ENCODE results near the gene ETV2. TPM values are rescaled to one million over a fixed set of nuclear protein-coding genes. Genes with fewer than 3 reads are reported as not detected.

The ETV2 gene
- total and polyA plus RNA-seq, 9 donors = 0.79 to 2.5 (median 1.6) TPM; not detected in 1

- H3K4me1 ChIP-seq (ENCODE audit: insufficient read depth) = peaks cover 4% of the 10 kb centered on the region
- H3K9me3 ChIP-seq = no peaks in the 10 kb centered on the region
- peak within 1 kb of the TSS; percentile 61 for H3K4me3 ChIP-seq
- no peaks in the 10 kb centered on the region for H3K27me3 ChIP-seq
- intact Hi-C loops (cut with DNase I) = no loop called here
- H3K36me3 ChIP-seq = no peaks in the 10 kb centered on the region
- H3K27ac ChIP-seq = peak within 1 kb of the TSS; percentile 90 to 97
- 0 to 1% (median 0%) methylated on average over 28 to 56 of the region's 56 CpGs for WGBS, 3 donors
- peak; percentile 96 to 99 (median 98) for DNase-seq
- TF ChIP-seq EP300 (IDR thresholded peaks at IDR 0.05) = no peak
- peak; percentile 74 for TF ChIP-seq POLR2A (IDR thresholded peaks at IDR 0.05)
- TF ChIP-seq, protein P1, sequence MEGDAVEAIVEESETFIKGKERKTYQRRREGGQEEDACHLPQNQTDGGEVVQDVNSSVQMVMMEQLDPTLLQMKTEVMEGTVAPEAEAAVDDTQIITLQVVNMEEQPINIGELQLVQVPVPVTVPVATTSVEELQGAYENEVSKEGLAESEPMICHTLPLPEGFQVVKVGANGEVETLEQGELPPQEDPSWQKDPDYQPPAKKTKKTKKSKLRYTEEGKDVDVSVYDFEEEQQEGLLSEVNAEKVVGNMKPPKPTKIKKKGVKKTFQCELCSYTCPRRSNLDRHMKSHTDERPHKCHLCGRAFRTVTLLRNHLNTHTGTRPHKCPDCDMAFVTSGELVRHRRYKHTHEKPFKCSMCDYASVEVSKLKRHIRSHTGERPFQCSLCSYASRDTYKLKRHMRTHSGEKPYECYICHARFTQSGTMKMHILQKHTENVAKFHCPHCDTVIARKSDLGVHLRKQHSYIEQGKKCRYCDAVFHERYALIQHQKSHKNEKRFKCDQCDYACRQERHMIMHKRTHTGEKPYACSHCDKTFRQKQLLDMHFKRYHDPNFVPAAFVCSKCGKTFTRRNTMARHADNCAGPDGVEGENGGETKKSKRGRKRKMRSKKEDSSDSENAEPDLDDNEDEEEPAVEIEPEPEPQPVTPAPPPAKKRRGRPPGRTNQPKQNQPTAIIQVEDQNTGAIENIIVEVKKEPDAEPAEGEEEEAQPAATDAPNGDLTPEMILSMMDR (IDR thresholded peaks at IDR 0.05) = peak in 1 of 3 donors; percentile 35
Measured at GRCh38 chr19:35628565-35629331, 12.8 kb upstream of the ETV2 start, which contains the start of gene RBM42. TSS of gene RBM42 (plus strand) at chr19:35629036. CDS start at chr19:35629154, 118 bp downstream.

- intact Hi-C loops (cut with DNase I) = no loop called here
- TF ChIP-seq, protein P1 (IDR thresholded peaks at IDR 0.05) = no peak
- TF ChIP-seq EP300 (IDR thresholded peaks at IDR 0.05) (no peak), POLR2A (IDR thresholded peaks at IDR 0.05) (no peak)
Measured at GRCh38 chr19:35629332-35629633, 12.3 kb upstream of the ETV2 start.

DNA sequence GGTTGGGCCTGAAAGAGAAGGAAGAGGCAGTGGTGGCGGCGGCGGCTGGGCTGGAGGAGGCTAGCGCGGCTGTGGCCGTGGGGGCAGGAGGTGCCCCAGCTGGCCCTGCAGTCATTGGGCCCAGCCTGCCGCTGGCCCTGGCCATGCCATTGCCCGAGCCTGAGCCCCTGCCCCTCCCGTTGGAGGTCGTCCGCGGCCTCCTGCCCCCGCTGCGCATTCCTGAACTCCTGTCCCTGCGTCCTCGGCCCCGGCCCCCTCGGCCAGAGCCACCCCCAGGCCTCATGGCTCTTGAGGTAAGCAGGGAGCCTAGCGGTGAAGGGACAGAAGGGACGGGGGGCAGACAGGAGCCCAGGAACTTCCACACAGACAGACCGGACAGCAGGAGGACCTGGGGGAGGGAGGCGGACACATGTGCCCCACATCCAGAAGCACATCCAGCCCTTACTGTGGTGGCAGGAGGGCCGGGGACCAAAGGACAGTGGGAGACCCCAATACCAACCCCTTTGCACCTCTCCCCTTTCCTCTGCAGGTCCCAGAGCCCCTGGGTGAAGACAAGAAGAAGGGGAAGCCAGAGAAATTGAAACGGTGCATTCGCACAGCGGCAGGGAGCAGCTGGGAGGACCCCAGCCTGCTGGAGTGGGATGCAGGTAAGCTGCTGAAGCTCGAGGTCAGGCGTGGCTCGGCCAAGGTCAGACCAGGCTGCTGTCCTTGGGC, 7.7 kb upstream of the ETV2 start:
- no peak for DNase-seq
- WGBS, 3 donors = 82 to 88% (median 82%) methylated on average over 29 of the region's 29 CpGs
- H3K4me1 ChIP-seq (ENCODE audit: insufficient read depth) = peaks cover 5% of the 10 kb centered on the region
- H3K27ac ChIP-seq = no peak overlapping the region
- TF ChIP-seq POLR2A (IDR thresholded peaks at IDR 0.05) = no peak
- TF ChIP-seq, protein P1 (IDR thresholded peaks at IDR 0.05) = no peak
- TF ChIP-seq EP300 (IDR thresholded peaks at IDR 0.05) = no peak
- no peaks in the 10 kb centered on the region for H3K9me3 ChIP-seq
- H3K4me3 ChIP-seq = no peak overlapping the region
- no peaks in the 10 kb centered on the region for H3K27me3 ChIP-seq
- intact Hi-C loops (cut with DNase I) = no loop called here
- H3K36me3 ChIP-seq = no peaks in the 10 kb centered on the region

More at GRCh38 chr19:35629332-35629633, 12.3 kb upstream of the ETV2 start:
- WGBS, 3 donors = 4 to 13% (median 6%) methylated on average over 7 to 15 of the region's 15 CpGs
- peak overlapping the region; percentile 90 to 97 for H3K27ac ChIP-seq
- no peaks in the 10 kb centered on the region for H3K9me3 ChIP-seq
- peaks cover 4% of the 10 kb centered on the region for H3K4me1 ChIP-seq (ENCODE audit: insufficient read depth)
- no peak for DNase-seq
- no peaks in the 10 kb centered on the region for H3K27me3 ChIP-seq
- no peaks in the 10 kb centered on the region for H3K36me3 ChIP-seq
- H3K4me3 ChIP-seq = peak overlapping the region; percentile 61

GRCh38 chr19:35636651-35637050, 4.9 kb upstream of the ETV2 start:
- no peak overlapping the region for H3K27ac ChIP-seq
- 90 to 95% (median 94%) methylated on average over 3 of the region's 3 CpGs for WGBS, 3 donors

More at GRCh38 chr19:35636651-35637050, 4.9 kb upstream of the ETV2 start:
- peaks cover 2% of the 10 kb centered on the region for H3K4me1 ChIP-seq (ENCODE audit: insufficient read depth)
- H3K9me3 ChIP-seq = no peaks in the 10 kb centered on the region
- DNase-seq = no peak
- no peak for TF ChIP-seq POLR2A (IDR thresholded peaks at IDR 0.05)
- H3K4me3 ChIP-seq = no peak overlapping the region
- H3K27me3 ChIP-seq = no peaks in the 10 kb centered on the region
- no peaks in the 10 kb centered on the region for H3K36me3 ChIP-seq
- intact Hi-C loops (cut with DNase I) = no loop called here

Measured in ovary (tissue), 9 donors.